SK-N-SH (cell line): ENCODE data around the gene HMMR. TPM values are rescaled to one million over a fixed set of nuclear protein-coding genes. Genes with fewer than 3 reads are reported as not detected.

Experiments
- CTCF ChIA-PET: fragments of 300-600, 350-600 bp; formaldehyde crosslinking; extraction: SDS; loops from one replicate; lab custom pipeline; 2021; lab: Yijun Ruan, JAX
- POLR2A ChIA-PET: fragments of 350-600 bp; sonication (Branson Sonifier 250); formaldehyde crosslinking; extraction: SDS; loops from one replicate; lab custom pipeline; 2020; ENCODE audit warnings: antibody characterized with exemption, inconsistent platforms; lab: Yijun Ruan, JAX
- DNase-seq: peaks from one replicate; pipeline ENCODE4 v3.0.0; 2012
- H2AFZ ChIP-seq: fragments of 200-600 bp; sonication (generic); 2 replicates; pipeline ENCODE4 v1.8.1; 2016; ENCODE audit warnings: antibody characterized with exemption, mild to moderate bottlenecking, low read depth
- H3F3A ChIP-seq: fragments of 200-600 bp; sonication (generic); replicated peaks from 2 replicates; pipeline ENCODE3; 2016; ENCODE audit warnings: antibody characterized with exemption, mild to moderate bottlenecking; ENCODE audit not compliant: insufficient read depth
- H3K27ac ChIP-seq, 2 experiments: fragments of 200-500 bp in 1 of 2; fragments of 200-600 bp in 1 of 2; sonication (Bioruptor generic) in 1 of 2; sonication (generic), shearing (Covaris generic) in 1 of 2; 2 replicates each; pipeline versions ENCODE4 v1.5.1 to v1.6.1; 2014 to 2016; ENCODE audit warnings: low read depth in 2 of 2, inconsistent platforms in 1 of 2, low read length in 1 of 2, mild to moderate bottlenecking in 1 of 2, mixed read lengths in 1 of 2
- H3K27me3 ChIP-seq: fragments of 200-600 bp; sonication (generic), shearing (Covaris generic); 2 replicates; pipeline ENCODE4 v1.6.1; 2016; ENCODE audit warnings: mixed run types; ENCODE audit not compliant: insufficient read depth
- H3K36me3 ChIP-seq, 2 experiments: fragments of 200-500 bp in 1 of 2; fragments of 200-600 bp in 1 of 2; sonication (Bioruptor generic) in 1 of 2; sonication (generic) in 1 of 2; replicated peaks in 1 of 2; 2 replicates each; pipeline versions ENCODE3 to v1.5.1; 2014 to 2016; ENCODE audit warnings: low read length in 1 of 2, mild to moderate bottlenecking in 1 of 2; ENCODE audit not compliant: insufficient read depth in 2 of 2, control insufficient read depth in 1 of 2
- H3K4me1 ChIP-seq, 2 experiments: fragments of 200-500 bp in 1 of 2; fragments of 200-600 bp in 1 of 2; sonication (Bioruptor generic) in 1 of 2; sonication (generic), shearing (Covaris generic) in 1 of 2; 2 replicates each; pipeline versions ENCODE4 v1.5.1 to v1.6.1; 2014 to 2016; ENCODE audit warnings: low read depth in 1 of 2, low read length in 1 of 2, mixed run types in 1 of 2; ENCODE audit not compliant: insufficient read depth in 2 of 2, control insufficient read depth in 1 of 2
- H3K4me2 ChIP-seq: fragments of 200-600 bp; sonication (generic), shearing (Covaris generic); 2 replicates; pipeline ENCODE4 v1.6.1; 2017; ENCODE audit warnings: mixed run types
- H3K4me3 ChIP-seq, 2 experiments: fragments of 200-500 bp in 1 of 2; fragments of 200-600 bp in 1 of 2; sonication (Bioruptor generic) in 1 of 2; sonication (generic), shearing (Covaris generic) in 1 of 2; 2 replicates each; pipeline versions ENCODE4 v1.5.1 to v1.8.1; 2014 to 2016; ENCODE audit warnings: low read depth in 2 of 2, inconsistent platforms in 1 of 2, low read length in 1 of 2, mild to moderate bottlenecking in 1 of 2, mixed read lengths in 1 of 2, moderate library complexity in 1 of 2
- H3K79me2 ChIP-seq: fragments of 200-600 bp; sonication (generic); 2 replicates; pipeline ENCODE4 v1.8.1; 2017; ENCODE audit warnings: mild to moderate bottlenecking; ENCODE audit not compliant: insufficient read depth
- H3K9ac ChIP-seq: fragments of 200-600 bp; sonication (generic); 2 replicates; pipeline ENCODE4 v1.6.1; 2017; ENCODE audit warnings: mixed run types
- H3K9me2 ChIP-seq: fragments of 200-600 bp; sonication (generic); 2 replicates; pipeline ENCODE4 v1.6.1; 2017; ENCODE audit warnings: mixed run types
- H3K9me3 ChIP-seq: fragments of 200-600 bp; sonication (generic); 2 replicates; pipeline ENCODE4 v1.6.1; 2017; ENCODE audit warnings: mixed run types, mild to moderate bottlenecking, moderate library complexity
- H4K20me1 ChIP-seq: fragments of 200-600 bp; sonication (generic); 2 replicates; pipeline ENCODE4 v1.6.1; 2017; ENCODE audit warnings: mild to moderate bottlenecking, mixed run types; ENCODE audit not compliant: insufficient read depth
- CHD2 ChIP-seq: fragments of 150-350 bp; IDR thresholded peaks from 2 replicates; pipeline ENCODE4 v1.6.1; 2018; ENCODE audit warnings: low read length; ENCODE audit not compliant: partially characterized antibody
- CTCF ChIP-seq: fragments of 200-600 bp; sonication (generic); IDR thresholded peaks from 2 replicates; pipeline ENCODE4 v1.6.1; 2017; ENCODE audit warnings: antibody characterized with exemption, mild to moderate bottlenecking, moderate library complexity
- ELF1 ChIP-seq: IDR thresholded peaks from 2 replicates; pipeline ENCODE4 v1.4.0; 2012
- EP300 ChIP-seq, 2 experiments: IDR thresholded peaks; 2 replicates each; pipeline versions ENCODE4 v1.4.0 to v1.6.1; 2012; ENCODE audit warnings: borderline replicate concordance in 1 of 2, low read depth in 1 of 2, low read length in 1 of 2
- FOSL2 ChIP-seq: IDR thresholded peaks from 2 replicates; pipeline ENCODE4 v1.4.0; 2012; ENCODE audit warnings: low read depth, mild to moderate bottlenecking, moderate library complexity, borderline replicate concordance
- FOXJ3 ChIP-seq: sonication (generic); formaldehyde crosslinking; IDR thresholded peaks from 2 replicates; pipeline ENCODE4 v1.5.1; 2020; ENCODE audit warnings: mild to moderate bottlenecking, missing genetic modification reagents
- GABPA ChIP-seq: IDR thresholded peaks from 2 replicates; pipeline ENCODE4 v1.4.0; 2012; ENCODE audit warnings: low read depth, mild to moderate bottlenecking
- GATA2 ChIP-seq: sonication (generic); formaldehyde crosslinking; IDR thresholded peaks from 2 replicates; pipeline ENCODE4 v1.5.0; 2020; ENCODE audit warnings: mild to moderate bottlenecking, missing genetic modification reagents
- IRF3 ChIP-seq: fragments of 150-350 bp; IDR thresholded peaks from 2 replicates; pipeline ENCODE4 v1.6.1; 2016; ENCODE audit warnings: mild to moderate bottlenecking, low read depth, low read length
- JUND ChIP-seq: IDR thresholded peaks from 2 replicates; pipeline ENCODE4 v1.4.0; 2012
- MEF2A ChIP-seq: IDR thresholded peaks from 2 replicates; pipeline ENCODE4 v1.4.0; 2012; ENCODE audit warnings: low read depth, borderline replicate concordance
- MXI1 ChIP-seq: IDR thresholded peaks from 2 replicates; pipeline ENCODE4 v1.6.1; 2012; ENCODE audit warnings: mild to moderate bottlenecking, low read depth, low read length, improper control_type of control experiment
- NFIC ChIP-seq: IDR thresholded peaks from 2 replicates; pipeline ENCODE4 v1.4.0; 2012; ENCODE audit warnings: borderline replicate concordance
- NRF1 ChIP-seq: IDR thresholded peaks from 2 replicates; pipeline ENCODE4 v1.6.1; 2012; ENCODE audit warnings: low read depth, mild to moderate bottlenecking, low read length
- RCOR1 ChIP-seq: fragments of 150-350 bp; IDR thresholded peaks from 2 replicates; pipeline ENCODE4 v1.6.1; 2017; ENCODE audit warnings: antibody characterized with exemption, low read length
- RXRA ChIP-seq: IDR thresholded peaks from 2 replicates; pipeline ENCODE4 v1.4.0; 2012; ENCODE audit warnings: low read depth, mild to moderate bottlenecking, borderline replicate concordance
- SMC3 ChIP-seq: IDR thresholded peaks from 2 replicates; pipeline ENCODE4 v1.6.1; 2012; ENCODE audit warnings: low read depth, low read length, improper control_type of control experiment
- TCF12 ChIP-seq: IDR thresholded peaks from 2 replicates; pipeline ENCODE4 v1.4.0; 2012
- YY1 ChIP-seq: IDR thresholded peaks from 2 replicates; pipeline ENCODE4 v1.4.0; 2012; ENCODE audit warnings: low read depth, mild to moderate bottlenecking
- ZBTB33 ChIP-seq: IDR thresholded peaks from 2 replicates; pipeline ENCODE4 v1.4.0; 2012; ENCODE audit warnings: low read depth, borderline replicate concordance
- WGBS: methylation state at CpG from one replicate; pipeline ENCODE4 v1.1.6; 2017; ENCODE audit warnings: low lambda C conversion rate; 5-methylcytosine and 5-hydroxymethylcytosine counted together
- polyA plus RNA-seq, 3 experiments: library from polyadenylated mRNA; depleted of rRNA; stranded (reverse); fragments of >200 nt; gene quantifications; 2 replicates each; pipeline ENCODE4 v1.2.3, GENCODE V29; 2012
- TF ChIP-seq, protein P1 (sequence below): IDR thresholded peaks from 2 replicates; pipeline ENCODE4 v1.4.0; 2012; ENCODE audit warnings: low read depth, borderline replicate concordance
- TF ChIP-seq, protein P2 (sequence below): IDR thresholded peaks from 2 replicates; pipeline ENCODE4; 2012
- TF ChIP-seq, protein P3 (sequence below): fragments of 150-350 bp; IDR thresholded peaks from 2 replicates; pipeline ENCODE4 v1.6.1; 2017; ENCODE audit warnings: antibody characterized with exemption, low read length, low read depth, borderline replicate concordance

HMMR gene
- polyA plus RNA-seq, 1 of the 3 experiments (the other 2 are of a cell fraction) = 7.7 TPM

DNA sequence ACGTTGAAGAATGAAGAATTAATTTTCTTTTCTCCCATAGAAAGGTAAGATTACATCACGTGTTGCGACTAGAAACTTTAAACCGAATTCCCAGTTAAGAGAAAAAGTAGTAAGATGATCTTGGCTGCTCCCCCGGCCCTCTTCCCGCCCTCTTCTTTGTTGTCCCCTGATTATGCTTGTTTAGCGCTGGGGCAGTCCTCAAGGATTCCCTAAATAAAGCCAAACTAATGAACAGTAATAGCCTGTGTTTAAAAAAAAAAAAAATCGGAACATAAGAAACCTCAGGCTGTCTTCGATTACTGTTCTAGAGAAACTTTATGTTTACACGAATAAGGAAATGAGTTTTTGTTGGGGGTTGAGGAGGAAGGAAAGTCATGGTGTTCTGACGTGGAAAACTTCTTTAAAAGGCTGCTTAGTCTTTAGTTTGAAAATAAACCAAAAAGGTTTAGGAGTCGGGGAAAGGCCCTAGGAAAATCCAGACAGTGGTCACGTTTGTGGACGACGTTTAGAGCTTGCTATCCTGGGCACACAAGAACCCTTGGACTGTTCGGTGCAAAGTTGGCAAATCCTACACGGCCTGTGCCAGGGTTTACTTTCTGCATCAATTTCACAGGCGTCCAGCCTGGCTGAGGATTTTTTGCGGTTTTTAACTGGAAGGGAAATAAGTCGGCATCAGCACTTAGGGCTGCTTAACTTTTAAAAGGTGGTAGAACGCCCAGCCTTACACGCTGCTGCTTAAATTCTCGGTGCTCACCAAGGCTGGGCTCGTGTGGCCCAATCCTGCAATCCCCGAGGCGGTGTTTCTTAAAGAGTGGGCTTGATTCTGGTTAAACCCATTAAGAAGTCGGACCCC lies 43.9 kb downstream of the HMMR start:
- no peaks in the 10 kb centered on the region for H3K9me2 ChIP-seq
- WGBS = 1% methylated on average over 23 of the region's 27 CpGs
- H3K27me3 ChIP-seq = no peaks in the 10 kb centered on the region
- H3K9ac ChIP-seq = peak overlapping the region; percentile 87
- ChIA-PET CTCF (interaction anchor here (0.9 to 1.4 kb wide), 4 partner anchors 10 to 96 kb away, joined by 3 to 6 read pairs (median 4); no protein-coding TSS in a partner anchor), POLR2A (interaction anchor here (2.1 kb wide), 1 partner anchor 43 kb away, joined by 11 read pairs; the partner anchor contains the start of genes HMMR and NUDCD2)
- peaks cover 10% of the 10 kb centered on the region for H3F3A ChIP-seq
- peak overlapping the region; percentile 70 to 86 for H3K4me3 ChIP-seq
- no peaks in the 10 kb centered on the region for H3K9me3 ChIP-seq
- H3K79me2 ChIP-seq = peaks cover 48% of the 10 kb centered on the region
- peaks cover 11 to 18% of the 10 kb centered on the region in 2 experiments for H3K4me1 ChIP-seq
- peak; percentile 33 for DNase-seq
- H4K20me1 ChIP-seq = peaks cover 33% of the 10 kb centered on the region
- H3K27ac ChIP-seq = peak overlapping the region; percentile 92 to 95
- peak overlapping the region; percentile 87 for H3K4me2 ChIP-seq
- H3K36me3 ChIP-seq = peaks cover 0 to under 1% of the 10 kb centered on the region in 2 experiments
- H2AFZ ChIP-seq = peak overlapping the region; percentile 97
- TF ChIP-seq TCF12 = 0 out of 2 replicates have a peak, but pooled peaks have one; percentile 2
- no peak for TF ChIP-seq MEF2A
- TF ChIP-seq GABPA = no peak
- no peak for TF ChIP-seq CTCF
- no peak for TF ChIP-seq NFIC
- no peak for TF ChIP-seq JUND
- no peak for TF ChIP-seq EP300 (IDR thresholded peaks at IDR 0.05; ENCODE audit: borderline replicate concordance in 1 of 2, low read depth in 1 of 2, low read length in 1 of 2)
- TF ChIP-seq, protein P1, sequence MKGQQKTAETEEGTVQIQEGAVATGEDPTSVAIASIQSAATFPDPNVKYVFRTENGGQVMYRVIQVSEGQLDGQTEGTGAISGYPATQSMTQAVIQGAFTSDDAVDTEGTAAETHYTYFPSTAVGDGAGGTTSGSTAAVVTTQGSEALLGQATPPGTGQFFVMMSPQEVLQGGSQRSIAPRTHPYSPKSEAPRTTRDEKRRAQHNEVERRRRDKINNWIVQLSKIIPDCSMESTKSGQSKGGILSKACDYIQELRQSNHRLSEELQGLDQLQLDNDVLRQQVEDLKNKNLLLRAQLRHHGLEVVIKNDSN = peak; percentile 48; the same call in 1 of the 2 replicates
- TF ChIP-seq CHD2 = no peak
- no peak for TF ChIP-seq GATA2 (CRISPR knock-in tag)
- TF ChIP-seq MXI1 = no peak
- TF ChIP-seq FOXJ3 (CRISPR knock-in tag) = no peak
- TF ChIP-seq IRF3 = no peak
- TF ChIP-seq RXRA = no peak; the same call in 1 of the 2 replicates
- TF ChIP-seq FOSL2 = no peak
- no peak for TF ChIP-seq ELF1
- TF ChIP-seq NRF1 = no peak
- no peak for TF ChIP-seq RCOR1
- TF ChIP-seq SMC3 = no peak
- TF ChIP-seq, protein P2, sequence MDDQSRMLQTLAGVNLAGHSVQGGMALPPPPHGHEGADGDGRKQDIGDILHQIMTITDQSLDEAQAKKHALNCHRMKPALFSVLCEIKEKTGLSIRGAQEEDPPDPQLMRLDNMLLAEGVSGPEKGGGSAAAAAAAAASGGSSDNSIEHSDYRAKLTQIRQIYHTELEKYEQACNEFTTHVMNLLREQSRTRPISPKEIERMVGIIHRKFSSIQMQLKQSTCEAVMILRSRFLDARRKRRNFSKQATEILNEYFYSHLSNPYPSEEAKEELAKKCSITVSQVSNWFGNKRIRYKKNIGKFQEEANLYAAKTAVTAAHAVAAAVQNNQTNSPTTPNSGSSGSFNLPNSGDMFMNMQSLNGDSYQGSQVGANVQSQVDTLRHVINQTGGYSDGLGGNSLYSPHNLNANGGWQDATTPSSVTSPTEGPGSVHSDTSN = 0 out of 2 replicates have a peak, but pooled peaks have one; percentile 5
- TF ChIP-seq, protein P3, sequence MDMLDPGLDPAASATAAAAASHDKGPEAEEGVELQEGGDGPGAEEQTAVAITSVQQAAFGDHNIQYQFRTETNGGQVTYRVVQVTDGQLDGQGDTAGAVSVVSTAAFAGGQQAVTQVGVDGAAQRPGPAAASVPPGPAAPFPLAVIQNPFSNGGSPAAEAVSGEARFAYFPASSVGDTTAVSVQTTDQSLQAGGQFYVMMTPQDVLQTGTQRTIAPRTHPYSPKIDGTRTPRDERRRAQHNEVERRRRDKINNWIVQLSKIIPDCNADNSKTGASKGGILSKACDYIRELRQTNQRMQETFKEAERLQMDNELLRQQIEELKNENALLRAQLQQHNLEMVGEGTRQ = no peak
- TF ChIP-seq ZBTB33 = no peak
- TF ChIP-seq YY1 = no peak
